Type B pancreatic cell (in vitro differentiated cells): Measurements from ENCODE around the gene TRPM3. TPM values are rescaled to one million over a fixed set of nuclear protein-coding genes. Genes with fewer than 3 reads are reported as not detected.

ENCODE experiments used
- DNase-seq: peaks from one replicate; pipeline ENCODE4 v3.0.0; 2021; ENCODE audit warnings: mixed read lengths; ENCODE audit not compliant: unreplicated experiment; ENCODE audit errors: extremely low spot score
- H3K27ac Mint-ChIP-seq: 2 replicates; pipeline ENCODE4 v1.8.0; 2021; ENCODE audit warnings: mild to moderate bottlenecking, mixed read lengths
- H3K27me3 Mint-ChIP-seq: 2 replicates; pipeline ENCODE4 v1.8.0; 2021; ENCODE audit warnings: mixed read lengths
- H3K36me3 Mint-ChIP-seq: 2 replicates; pipeline ENCODE4 v1.8.0; 2021; ENCODE audit warnings: mixed read lengths
- H3K4me1 Mint-ChIP-seq: one replicate; pipeline ENCODE4 v1.8.0; 2021; ENCODE audit warnings: mixed read lengths; ENCODE audit not compliant: unreplicated experiment
- H3K4me3 Mint-ChIP-seq: 2 replicates; pipeline ENCODE4 v1.8.0; 2021; ENCODE audit warnings: mild to moderate bottlenecking, mixed read lengths
- H3K9me3 Mint-ChIP-seq: 2 replicates; pipeline ENCODE4 v1.8.0; 2021; ENCODE audit warnings: mixed read lengths
- CTCF ChIP-seq: fragments of 200-600 bp; sonication (generic); conservative IDR thresholded peaks from 2 replicates; pipeline ENCODE4 v1.5.0; 2021; ENCODE audit warnings: antibody characterized with exemption, mild to moderate bottlenecking
- total RNA-seq: library from RNA; stranded (reverse); gene quantifications from 2 replicates; pipeline ENCODE4 v1.2.1, GENCODE V29; 2021; ENCODE audit warnings: low replicate concordance

The TRPM3 gene
- total RNA-seq, 1 donor from 2014 or later: 17.0 TPM

- Mint-ChIP-seq H3K27ac (no peak overlapping the region), H3K27me3 (peaks cover 8% of the 10 kb centered on the region), H3K4me3 (no peak overlapping the region), H3K4me1 (peaks cover 3% of the 10 kb centered on the region), H3K36me3 (no peaks in the 10 kb centered on the region), H3K9me3 (no peaks in the 10 kb centered on the region)
- no peak for TF ChIP-seq CTCF
- DNase-seq: no peak
Measured at GRCh38 chr9:70802206-70802605, 319.2 kb downstream of the TRPM3 start.

- Mint-ChIP-seq H3K9me3 (no peaks in the 10 kb centered on the region), H3K36me3 (no peaks in the 10 kb centered on the region), H3K4me1 (peaks cover 3% of the 10 kb centered on the region), H3K27me3 (peaks cover 8% of the 10 kb centered on the region), H3K27ac (no peak overlapping the region), H3K4me3 (no peak overlapping the region)
- TF ChIP-seq CTCF: no peak
- no peak for DNase-seq
Measured at GRCh38 chr9:70801181-70801829, 320.1 kb downstream of the TRPM3 start.

- Mint-ChIP-seq H3K27ac (no peak overlapping the region), H3K36me3 (no peaks in the 10 kb centered on the region), H3K4me3 (no peak overlapping the region), H3K9me3 (no peaks in the 10 kb centered on the region), H3K27me3 (no peaks in the 10 kb centered on the region), H3K4me1 (no peaks in the 10 kb centered on the region)
- no peak for DNase-seq
- TF ChIP-seq CTCF: no peak
Measured at GRCh38 chr9:70798018-70798417, 323.4 kb downstream of the TRPM3 start.

GRCh38 chr9:70795841-70796240, 325.6 kb downstream of the TRPM3 start:
- no peak overlapping the region for H3K4me3 Mint-ChIP-seq
- H3K9me3 Mint-ChIP-seq: no peaks in the 10 kb centered on the region
- H3K4me1 Mint-ChIP-seq: no peaks in the 10 kb centered on the region
- TF ChIP-seq CTCF: no peak
- no peak overlapping the region for H3K27ac Mint-ChIP-seq
- DNase-seq: no peak
- no peaks in the 10 kb centered on the region for H3K36me3 Mint-ChIP-seq
- no peaks in the 10 kb centered on the region for H3K27me3 Mint-ChIP-seq

GRCh38 chr9:70792796-70793195, 328.6 kb downstream of the TRPM3 start:
- TF ChIP-seq CTCF: no peak
- no peak for DNase-seq
- Mint-ChIP-seq H3K9me3 (no peaks in the 10 kb centered on the region), H3K36me3 (no peaks in the 10 kb centered on the region), H3K4me3 (no peak overlapping the region), H3K27ac (no peak overlapping the region), H3K4me1 (no peaks in the 10 kb centered on the region), H3K27me3 (no peaks in the 10 kb centered on the region)

GRCh38 chr9:70791936-70792335, 329.5 kb downstream of the TRPM3 start:
- Mint-ChIP-seq H3K9me3 (no peaks in the 10 kb centered on the region), H3K27ac (no peak overlapping the region), H3K27me3 (no peaks in the 10 kb centered on the region), H3K4me1 (no peaks in the 10 kb centered on the region), H3K4me3 (no peak overlapping the region), H3K36me3 (no peaks in the 10 kb centered on the region)
- no peak for TF ChIP-seq CTCF
- no peak for DNase-seq
